ENCODE measurements around the gene DBT. TPM values are rescaled to one million over a fixed set of nuclear protein-coding genes. Genes with fewer than 3 reads are reported as not detected.

DBT gene
- total and polyA plus RNA-seq, 8 donors = 0.87 to 22.3 (median 6.3) TPM

DNA sequence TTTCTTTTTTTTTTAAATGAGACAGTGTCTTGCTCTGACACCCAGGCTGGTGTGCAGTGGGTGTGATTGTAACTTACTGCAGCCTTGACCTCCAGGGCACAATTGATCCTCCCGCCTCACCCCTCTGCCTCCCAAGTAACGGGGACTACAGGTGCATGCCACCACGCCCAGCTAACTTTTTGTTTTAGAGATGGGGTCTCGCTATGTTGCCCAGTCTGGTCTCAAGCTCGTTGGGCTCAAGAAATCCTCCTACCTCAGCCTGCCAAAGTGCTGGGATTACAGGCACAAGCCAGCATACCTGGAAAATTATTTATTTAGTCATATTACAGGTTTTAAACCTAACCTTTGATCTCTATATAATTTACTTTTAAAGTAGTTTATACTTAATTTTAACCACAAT lies 84.9 kb downstream of the DBT start:
- no peak for TF ChIP-seq POLR2AphosphoS5 (IDR thresholded peaks at IDR 0.05)
- H3K27ac ChIP-seq = no peak overlapping the region
- 86 to 92% (median 89%) methylated on average over 5 of the region's 5 CpGs for WGBS, 5 donors

DNA sequence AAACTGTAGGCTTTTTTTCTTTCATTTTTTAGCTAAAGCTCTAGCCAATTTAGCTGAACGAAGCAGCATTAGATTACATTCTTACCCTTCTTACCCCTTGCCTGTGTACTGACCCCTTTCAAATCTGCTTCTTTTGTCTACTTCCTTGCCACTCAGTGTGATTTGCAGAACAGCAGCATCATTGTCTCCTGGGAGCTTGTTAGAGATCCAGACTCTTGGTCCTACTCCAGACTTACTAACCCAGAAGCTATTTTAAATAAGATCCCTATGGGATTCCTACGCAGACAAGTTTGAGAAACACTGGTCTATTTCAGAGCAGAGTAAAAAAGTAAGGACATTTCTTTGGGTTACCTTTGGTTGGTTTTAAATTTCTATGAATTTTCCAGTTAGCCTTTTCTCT lies 85.4 kb downstream of the DBT start:
- 62 to 68% (median 65%) methylated on average over 2 of the region's 2 CpGs for WGBS, 5 donors
- Histone ChIP-seq H3K27me3 (no peaks in the 10 kb centered on the region), H3K27ac (no peak overlapping the region), H3K9me3 (no peaks in the 10 kb centered on the region), H3K36me3 (no peaks in the 10 kb centered on the region), H3K4me1 (no peaks in the 10 kb centered on the region), H3K4me3 (no peak overlapping the region)
- DNase-seq = peak in 1 of 2 donors; percentile 59
- intact Hi-C loops (cut with DNase I; ENCODE audit: low total_unique reads) = no loop called here
- no peak for TF ChIP-seq EP300 (IDR thresholded peaks at IDR 0.05)

More for the DNA sequence above, 84.9 kb downstream of the DBT start:
- intact Hi-C loops (cut with DNase I; ENCODE audit: low total_unique reads) = no loop called here
- Histone ChIP-seq H3K36me3 (no peaks in the 10 kb centered on the region), H3K9me3 (no peaks in the 10 kb centered on the region), H3K4me3 (no peak overlapping the region), H3K27me3 (no peaks in the 10 kb centered on the region), H3K4me1 (no peaks in the 10 kb centered on the region)
- no peak for DNase-seq

GRCh38 chr1:100162881-100163280 lies 86.8 kb downstream of the DBT start:
- no peak for TF ChIP-seq CTCF (IDR thresholded peaks at IDR 0.05)
- no peak for TF ChIP-seq POLR2A (IDR thresholded peaks at IDR 0.05)
- TF ChIP-seq EP300 (IDR thresholded peaks at IDR 0.05) = no peak
- Histone ChIP-seq H3K4me1 (no peaks in the 10 kb centered on the region), H3K4me3 (no peak overlapping the region), H3K27me3 (no peaks in the 10 kb centered on the region), H3K36me3 (no peaks in the 10 kb centered on the region), H3K9me3 (no peaks in the 10 kb centered on the region), H3K27ac (no peak overlapping the region)
- intact Hi-C loops (cut with DNase I; ENCODE audit: low total_unique reads) = no loop called here
- no peak for DNase-seq

- H3K4me1 ChIP-seq = no peaks in the 10 kb centered on the region
- DNase-seq = no peak
- H3K27ac ChIP-seq = no peak overlapping the region
- intact Hi-C loops (cut with DNase I; ENCODE audit: low total_unique reads) = no loop called here
- H3K9me3 ChIP-seq = no peaks in the 10 kb centered on the region
- TF ChIP-seq CTCF (IDR thresholded peaks at IDR 0.05) (no peak), POLR2AphosphoS5 (IDR thresholded peaks at IDR 0.05) (no peak)
- H3K27me3 ChIP-seq = no peaks in the 10 kb centered on the region
- WGBS, 5 donors = 65 to 86% (median 81%) methylated on average over 4 of the region's 4 CpGs
- H3K36me3 ChIP-seq = peaks cover 1 to 37% (median 35%) of the 10 kb centered on the region in 4 donors
- H3K4me3 ChIP-seq = no peak overlapping the region
Observed at GRCh38 chr1:100152271-100152670, 97.4 kb downstream of the DBT start.

DNA sequence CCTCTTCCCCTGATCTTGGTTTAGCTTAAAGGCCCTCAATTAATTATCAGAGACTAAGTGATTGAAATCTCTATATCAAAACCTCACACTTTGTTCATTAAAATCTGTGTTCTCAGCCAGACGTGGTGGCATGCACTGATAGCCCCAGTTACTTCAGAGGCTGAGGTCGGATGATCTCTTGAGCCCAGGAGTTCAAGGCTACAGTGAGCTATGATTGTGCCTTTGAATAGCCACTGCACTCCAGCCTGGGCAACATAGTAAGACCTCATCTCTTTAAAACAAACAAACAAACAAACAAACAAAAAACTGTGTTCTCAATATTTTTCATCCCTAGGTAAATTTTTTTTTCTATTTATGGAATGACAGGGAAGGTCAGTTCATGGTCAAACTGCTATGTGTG lies 98.0 kb downstream of the DBT start:
- Histone ChIP-seq H3K36me3 (peaks cover 4 to 43% (median 41%) of the 10 kb centered on the region in 4 donors), H3K27me3 (no peaks in the 10 kb centered on the region), H3K4me1 (no peaks in the 10 kb centered on the region), H3K4me3 (no peak overlapping the region), H3K9me3 (no peaks in the 10 kb centered on the region), H3K27ac (no peak overlapping the region)
- WGBS, 5 donors = 59 to 71% (median 65%) methylated on average over 2 of the region's 2 CpGs
- no peak for TF ChIP-seq POLR2AphosphoS5 (IDR thresholded peaks at IDR 0.05)
- TF ChIP-seq EP300 (IDR thresholded peaks at IDR 0.05) = no peak
- no peak for TF ChIP-seq CTCF (IDR thresholded peaks at IDR 0.05)
- TF ChIP-seq POLR2A (IDR thresholded peaks at IDR 0.05) = no peak
- intact Hi-C loops (cut with DNase I; ENCODE audit: low total_unique reads) = no loop called here
- DNase-seq = no peak

DNA sequence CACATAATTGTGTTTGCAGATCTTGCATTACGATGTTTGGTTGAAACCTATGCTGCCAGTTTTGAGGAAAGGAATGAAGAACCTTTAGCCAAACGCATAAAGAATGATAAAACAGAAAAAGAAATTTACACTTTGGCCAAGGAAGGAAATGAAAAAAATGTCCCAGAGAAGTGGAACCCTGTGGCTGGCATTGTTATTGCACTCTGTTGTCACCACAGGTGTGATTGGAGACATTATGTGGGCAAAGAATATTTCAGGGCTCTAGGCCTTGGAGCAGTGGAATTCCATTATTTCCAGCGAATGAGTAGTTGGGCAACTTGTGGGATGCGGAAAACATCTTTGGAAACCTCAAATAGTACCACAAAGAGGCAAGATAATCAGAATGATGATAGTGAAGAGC lies 101.8 kb downstream of the DBT start:
- no peak for DNase-seq
- TF ChIP-seq POLR2A (IDR thresholded peaks at IDR 0.05) (no peak), CTCF (IDR thresholded peaks at IDR 0.05) (no peak), EP300 (IDR thresholded peaks at IDR 0.05) (no peak), POLR2AphosphoS5 (IDR thresholded peaks at IDR 0.05) (no peak)
- H3K4me3 ChIP-seq = no peak overlapping the region
- no peaks in the 10 kb centered on the region for H3K27me3 ChIP-seq
- intact Hi-C loops (cut with DNase I; ENCODE audit: low total_unique reads) = no loop called here
- H3K27ac ChIP-seq = no peak overlapping the region
- no peaks in the 10 kb centered on the region for H3K4me1 ChIP-seq
- 85 to 95% (median 87%) methylated on average over 4 of the region's 4 CpGs for WGBS, 5 donors
- H3K9me3 ChIP-seq = no peaks in the 10 kb centered on the region
- peaks cover 31 to 81% (median 79%) of the 10 kb centered on the region in 4 donors for H3K36me3 ChIP-seq

Data from stomach (tissue), 9 donors.